Measurements from ENCODE around the gene MLPH. TPM values are rescaled to one million over a fixed set of nuclear protein-coding genes. Genes with fewer than 3 reads are reported as not detected.

The MLPH gene
- total RNA-seq, 1 donor from 2014 or later, result 394 TPM

DNA sequence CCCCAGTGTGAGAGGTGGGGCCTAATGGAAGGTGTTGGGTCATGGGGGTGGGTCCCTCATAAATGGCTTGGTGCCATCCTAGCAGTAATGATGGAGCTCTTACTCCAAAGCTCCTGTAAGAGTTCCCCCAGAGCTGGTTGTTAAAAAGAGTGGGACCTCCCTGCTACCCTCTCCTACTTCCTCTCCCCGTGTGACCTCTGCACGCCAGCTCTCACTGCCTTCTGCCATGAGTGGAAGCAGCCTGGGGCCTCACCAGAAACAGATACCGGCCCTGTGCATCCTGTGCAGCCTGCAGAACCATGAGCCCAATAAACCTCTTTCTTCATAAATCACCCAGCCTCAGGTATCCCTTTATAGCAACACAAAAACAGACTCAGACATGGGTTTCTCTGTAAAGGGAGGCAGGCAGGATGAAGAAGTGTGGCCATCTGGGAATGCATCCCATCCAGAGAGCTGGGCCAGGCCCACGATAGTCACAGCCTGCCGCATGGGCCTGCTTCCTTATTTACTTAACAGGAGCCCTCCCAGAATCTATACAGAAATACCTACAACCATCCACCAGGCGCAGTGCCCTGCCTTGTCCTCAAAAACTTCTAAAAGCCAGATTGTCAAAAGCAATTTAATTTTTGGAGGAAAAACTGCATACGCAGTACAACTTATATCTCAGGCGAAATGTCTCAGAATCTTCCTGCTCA lies 86.8 kb downstream of the MLPH start:
- Histone ChIP-seq H3K27me3 (ENCODE audit: low read depth) (no peaks in the 10 kb centered on the region), H3K9me3 (no peaks in the 10 kb centered on the region), H3K4me3 (no peak overlapping the region), H3K27ac (no peak overlapping the region), H3K4me1 (peaks cover 19% of the 10 kb centered on the region), H3K36me3 (no peaks in the 10 kb centered on the region)
- DNase-seq, result no peak
- intact Hi-C loops (cut with DNase I), result loop anchor here (5.0 kb wide), 1 partner anchor 62 kb away; no protein-coding TSS in a partner anchor
- ATAC-seq, result no peak
- TF ChIP-seq, protein P1, sequence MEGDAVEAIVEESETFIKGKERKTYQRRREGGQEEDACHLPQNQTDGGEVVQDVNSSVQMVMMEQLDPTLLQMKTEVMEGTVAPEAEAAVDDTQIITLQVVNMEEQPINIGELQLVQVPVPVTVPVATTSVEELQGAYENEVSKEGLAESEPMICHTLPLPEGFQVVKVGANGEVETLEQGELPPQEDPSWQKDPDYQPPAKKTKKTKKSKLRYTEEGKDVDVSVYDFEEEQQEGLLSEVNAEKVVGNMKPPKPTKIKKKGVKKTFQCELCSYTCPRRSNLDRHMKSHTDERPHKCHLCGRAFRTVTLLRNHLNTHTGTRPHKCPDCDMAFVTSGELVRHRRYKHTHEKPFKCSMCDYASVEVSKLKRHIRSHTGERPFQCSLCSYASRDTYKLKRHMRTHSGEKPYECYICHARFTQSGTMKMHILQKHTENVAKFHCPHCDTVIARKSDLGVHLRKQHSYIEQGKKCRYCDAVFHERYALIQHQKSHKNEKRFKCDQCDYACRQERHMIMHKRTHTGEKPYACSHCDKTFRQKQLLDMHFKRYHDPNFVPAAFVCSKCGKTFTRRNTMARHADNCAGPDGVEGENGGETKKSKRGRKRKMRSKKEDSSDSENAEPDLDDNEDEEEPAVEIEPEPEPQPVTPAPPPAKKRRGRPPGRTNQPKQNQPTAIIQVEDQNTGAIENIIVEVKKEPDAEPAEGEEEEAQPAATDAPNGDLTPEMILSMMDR (IDR thresholded peaks at IDR 0.05), result no peak

DNA sequence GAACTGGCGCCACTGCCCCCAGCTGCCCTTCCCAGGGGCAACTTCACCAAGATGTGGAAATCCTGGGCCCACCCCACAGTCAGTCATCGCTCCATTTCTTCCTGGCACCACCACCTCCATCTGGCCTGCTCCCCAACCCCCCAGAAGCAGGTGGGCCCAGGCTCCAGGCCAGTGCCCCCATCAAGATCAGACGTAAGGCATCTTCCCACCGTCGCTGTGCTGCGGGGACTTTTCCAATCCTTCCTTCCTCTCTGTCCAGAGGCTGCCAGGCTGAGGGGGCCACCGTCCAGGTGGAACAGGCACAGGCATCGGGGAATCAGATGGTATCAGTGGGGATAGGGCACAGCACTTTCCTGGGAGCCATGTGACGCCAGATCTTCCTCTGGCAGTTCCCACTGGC lies 87.4 kb downstream of the MLPH start:
- intact Hi-C loops (cut with DNase I), result loop anchor here (5.0 kb wide), 1 partner anchor 62 kb away; no protein-coding TSS in a partner anchor
- DNase-seq (no peak), ATAC-seq (no peak)
- Histone ChIP-seq H3K4me1 (peaks cover 19% of the 10 kb centered on the region), H3K27me3 (ENCODE audit: low read depth) (no peaks in the 10 kb centered on the region), H3K36me3 (no peaks in the 10 kb centered on the region), H3K27ac (no peak overlapping the region), H3K4me3 (no peak overlapping the region), H3K9me3 (no peaks in the 10 kb centered on the region)
- TF ChIP-seq, protein P1 (IDR thresholded peaks at IDR 0.05), result no peak

DNA sequence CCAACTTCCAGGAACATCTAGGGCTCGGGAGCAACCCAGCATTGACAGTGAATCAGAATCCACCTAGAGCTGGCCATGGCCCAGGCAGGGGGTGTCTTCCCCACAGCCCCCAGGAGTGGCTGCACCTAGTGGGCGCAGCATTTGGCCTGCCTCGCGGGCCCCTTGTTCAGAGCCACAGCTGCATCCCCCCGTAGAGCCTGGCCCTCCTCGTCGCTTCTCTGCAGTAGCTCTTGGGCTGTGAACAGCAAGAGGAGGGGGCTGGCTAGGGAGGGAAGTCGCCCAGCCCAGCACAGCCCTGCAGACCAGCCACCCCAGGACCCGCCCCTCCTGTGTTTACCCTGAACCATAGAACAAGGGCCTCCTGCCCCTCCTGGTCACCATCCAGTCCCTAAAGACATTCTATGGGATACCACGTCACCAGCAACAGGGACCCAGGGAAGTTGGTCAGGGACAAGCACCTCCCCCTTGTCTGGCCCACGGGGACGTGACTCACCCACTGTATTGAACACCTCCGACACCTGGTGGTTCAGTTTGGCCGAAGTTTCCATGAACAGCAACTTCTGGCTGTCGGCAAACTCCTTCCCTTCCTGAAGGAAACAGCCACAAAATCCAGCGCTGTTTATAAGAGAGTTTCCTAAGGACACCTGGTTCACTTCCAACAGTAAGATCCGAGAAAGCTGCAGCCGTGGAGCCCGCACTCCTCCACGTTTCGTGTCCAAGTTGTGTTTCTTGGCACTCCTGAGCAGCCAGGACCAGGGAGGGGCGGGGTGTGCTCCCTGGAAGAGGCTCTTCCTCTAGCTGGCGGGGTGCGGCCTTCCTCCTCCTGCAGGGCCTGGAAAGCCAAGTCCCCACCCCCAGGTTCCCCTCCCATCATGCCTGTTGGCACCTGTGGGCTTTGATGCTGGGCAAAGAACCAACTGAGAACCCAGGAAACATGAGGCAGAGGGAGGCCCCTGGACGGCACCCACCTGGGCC lies 88.1 kb downstream of the MLPH start:
- H3K27ac ChIP-seq, result no peak overlapping the region

DNA sequence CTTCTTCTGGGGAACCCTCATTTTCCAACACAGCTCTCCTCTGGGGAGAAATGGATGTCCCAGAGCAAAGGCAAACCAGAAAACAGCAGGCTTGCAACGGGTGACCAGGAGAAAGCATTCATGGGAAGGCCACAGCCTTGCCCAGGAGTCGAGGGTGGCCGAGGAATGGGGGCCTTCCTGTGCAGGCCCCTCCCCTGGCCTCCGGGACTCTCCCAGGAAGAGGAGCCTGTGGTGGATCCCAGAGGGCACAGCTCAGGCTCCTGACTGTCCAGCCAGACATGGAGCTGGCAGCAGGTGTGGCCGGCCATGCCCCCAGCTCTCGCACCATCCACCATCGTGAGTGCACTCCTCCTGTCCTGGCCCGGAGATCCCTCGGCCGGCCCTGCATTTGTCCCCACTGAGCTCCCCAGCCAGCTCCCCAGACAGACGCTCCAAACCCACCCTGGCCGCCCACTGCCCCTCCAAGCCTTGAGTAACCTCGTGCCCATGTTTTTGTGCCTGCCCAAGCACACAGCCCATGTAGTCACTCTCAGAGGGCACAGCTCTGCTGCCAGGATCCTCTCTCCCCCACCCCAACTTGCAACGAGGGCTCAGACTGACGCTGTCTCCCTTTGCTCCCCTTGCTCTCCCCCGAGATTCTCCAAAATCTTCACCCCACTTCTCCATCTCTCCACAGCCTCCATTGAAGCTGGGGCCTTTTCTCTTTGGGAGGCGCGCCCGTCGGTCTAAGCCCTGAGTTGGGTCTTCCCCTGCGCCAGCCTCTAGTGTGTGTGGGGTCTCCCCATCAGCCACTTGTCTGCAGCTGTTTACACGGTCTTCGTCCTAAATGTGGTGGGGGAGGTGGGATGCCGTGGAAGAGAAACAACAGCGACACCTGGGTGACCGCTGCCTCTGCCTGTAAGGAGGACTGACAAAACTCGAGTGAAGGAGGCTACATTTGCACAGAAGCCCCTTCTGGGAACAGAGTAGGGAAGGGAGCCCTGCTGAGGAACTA lies 89.1 kb downstream of the MLPH start:
- H3K27ac ChIP-seq, result no peak overlapping the region

More for the DNA sequence above, 88.1 kb downstream of the MLPH start:
- Histone ChIP-seq H3K4me3 (no peak overlapping the region), H3K36me3 (no peaks in the 10 kb centered on the region), H3K4me1 (peaks cover 19% of the 10 kb centered on the region), H3K9me3 (no peaks in the 10 kb centered on the region), H3K27me3 (ENCODE audit: low read depth) (no peaks in the 10 kb centered on the region)
- intact Hi-C loops (cut with DNase I), result loop anchor here (5.0 kb wide), 1 partner anchor 63 kb away; no protein-coding TSS in a partner anchor
- ATAC-seq (peak; percentile 49 to 71), DNase-seq (no peak)
- TF ChIP-seq, protein P1 (IDR thresholded peaks at IDR 0.05), result no peak

More for the DNA sequence above, 89.1 kb downstream of the MLPH start:
- H3K4me3 ChIP-seq, result no peak overlapping the region
- no peaks in the 10 kb centered on the region for H3K36me3 ChIP-seq
- no peaks in the 10 kb centered on the region for H3K9me3 ChIP-seq
- intact Hi-C loops (cut with DNase I), result no loop called here
- H3K4me1 ChIP-seq, result peaks cover 19% of the 10 kb centered on the region
- H3K27me3 ChIP-seq (ENCODE audit: low read depth), result no peaks in the 10 kb centered on the region
- TF ChIP-seq, protein P1 (IDR thresholded peaks at IDR 0.05), result no peak
- ATAC-seq (no peak), DNase-seq (no peak)

All from lower lobe of right lung (tissue), 2 donors.